OCI-LY1 (cell line): ENCODE measurements around the gene GALNT17.

Experiments used
- EZH2 ChIP-seq: fragments of 200-600 bp; sonication (generic), shearing (Covaris generic); IDR thresholded peaks from 2 replicates; pipeline ENCODE4 v1.8.0; 2017; ENCODE audit warnings: borderline replicate concordance, mixed run types, mild to moderate bottlenecking, antibody characterized with exemption, low read length, moderate library complexity, mixed read lengths
- TF ChIP-seq, protein P1 (sequence below): fragments of 200-600 bp; sonication (generic), shearing (Covaris generic); IDR thresholded peaks from 2 replicates; pipeline ENCODE4 v1.5.1; 2017; ENCODE audit warnings: mild to moderate bottlenecking, antibody characterized with exemption, low read length, moderate library complexity, mixed read lengths

DNA sequence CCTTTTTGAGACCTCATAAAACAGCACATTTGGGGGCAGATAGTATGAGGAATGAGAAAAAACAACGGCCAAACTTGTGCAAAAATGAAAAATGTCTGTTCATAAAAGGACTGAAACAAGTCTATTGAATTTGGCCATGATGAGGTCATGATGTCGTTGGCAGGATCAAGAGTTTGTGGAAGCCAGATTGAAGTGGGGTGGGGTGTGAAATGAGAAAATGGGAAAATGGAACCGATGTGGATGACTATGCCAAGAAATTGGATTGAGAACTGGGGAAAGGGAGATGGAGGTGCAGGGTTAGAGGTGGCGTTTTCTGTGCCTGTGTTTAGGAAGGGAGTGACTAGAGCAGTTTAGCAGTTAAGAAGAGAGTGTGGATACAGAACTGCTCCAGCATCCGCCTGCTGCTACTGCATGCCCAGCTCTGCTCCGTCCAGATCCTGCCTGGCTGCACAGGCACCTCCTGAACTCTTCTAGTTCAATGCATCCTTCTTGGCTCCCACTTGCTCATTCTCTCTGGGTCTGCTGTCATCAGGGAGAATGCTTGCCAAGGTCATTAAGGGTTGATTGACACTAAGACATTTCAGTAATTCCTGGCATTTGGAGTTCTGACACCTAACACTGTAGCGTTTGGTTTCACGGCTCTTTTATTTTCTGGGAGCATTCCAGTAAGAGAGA is 111.9 kb downstream of the GALNT17 start:
- TF ChIP-seq, protein P1, sequence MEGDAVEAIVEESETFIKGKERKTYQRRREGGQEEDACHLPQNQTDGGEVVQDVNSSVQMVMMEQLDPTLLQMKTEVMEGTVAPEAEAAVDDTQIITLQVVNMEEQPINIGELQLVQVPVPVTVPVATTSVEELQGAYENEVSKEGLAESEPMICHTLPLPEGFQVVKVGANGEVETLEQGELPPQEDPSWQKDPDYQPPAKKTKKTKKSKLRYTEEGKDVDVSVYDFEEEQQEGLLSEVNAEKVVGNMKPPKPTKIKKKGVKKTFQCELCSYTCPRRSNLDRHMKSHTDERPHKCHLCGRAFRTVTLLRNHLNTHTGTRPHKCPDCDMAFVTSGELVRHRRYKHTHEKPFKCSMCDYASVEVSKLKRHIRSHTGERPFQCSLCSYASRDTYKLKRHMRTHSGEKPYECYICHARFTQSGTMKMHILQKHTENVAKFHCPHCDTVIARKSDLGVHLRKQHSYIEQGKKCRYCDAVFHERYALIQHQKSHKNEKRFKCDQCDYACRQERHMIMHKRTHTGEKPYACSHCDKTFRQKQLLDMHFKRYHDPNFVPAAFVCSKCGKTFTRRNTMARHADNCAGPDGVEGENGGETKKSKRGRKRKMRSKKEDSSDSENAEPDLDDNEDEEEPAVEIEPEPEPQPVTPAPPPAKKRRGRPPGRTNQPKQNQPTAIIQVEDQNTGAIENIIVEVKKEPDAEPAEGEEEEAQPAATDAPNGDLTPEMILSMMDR: no peak
- no peak for TF ChIP-seq EZH2
